Transverse colon (tissue), 3 donors: ENCODE data around the gene CCDC12.

Source experiments
- EP300 ChIP-seq: sonication (generic); formaldehyde crosslinking; IDR thresholded peaks from one replicate; pipeline ENCODE4 v1.6.1; 2017; ENCODE audit warnings: antibody characterized with exemption, low read depth
- TF ChIP-seq, protein P1 (sequence below), 5 experiments: fragments of 200-600 bp in 3 of 5; fragments of 450-650 bp in 2 of 5; sonication (generic) in 3 of 5; IDR thresholded peaks; 1 replicate in 2 of 5; 2 replicates in 3 of 5; pipeline ENCODE4 v1.5.1; 2016 to 2017; ENCODE audit warnings: antibody characterized with exemption in 5 of 5, inconsistent platforms in 3 of 5, mild to moderate bottlenecking in 2 of 5, moderate library complexity in 1 of 5

GRCh38 chr3:46987319-46987742 is 10.8 kb upstream of the CCDC12 start:
- TF ChIP-seq, protein P1, sequence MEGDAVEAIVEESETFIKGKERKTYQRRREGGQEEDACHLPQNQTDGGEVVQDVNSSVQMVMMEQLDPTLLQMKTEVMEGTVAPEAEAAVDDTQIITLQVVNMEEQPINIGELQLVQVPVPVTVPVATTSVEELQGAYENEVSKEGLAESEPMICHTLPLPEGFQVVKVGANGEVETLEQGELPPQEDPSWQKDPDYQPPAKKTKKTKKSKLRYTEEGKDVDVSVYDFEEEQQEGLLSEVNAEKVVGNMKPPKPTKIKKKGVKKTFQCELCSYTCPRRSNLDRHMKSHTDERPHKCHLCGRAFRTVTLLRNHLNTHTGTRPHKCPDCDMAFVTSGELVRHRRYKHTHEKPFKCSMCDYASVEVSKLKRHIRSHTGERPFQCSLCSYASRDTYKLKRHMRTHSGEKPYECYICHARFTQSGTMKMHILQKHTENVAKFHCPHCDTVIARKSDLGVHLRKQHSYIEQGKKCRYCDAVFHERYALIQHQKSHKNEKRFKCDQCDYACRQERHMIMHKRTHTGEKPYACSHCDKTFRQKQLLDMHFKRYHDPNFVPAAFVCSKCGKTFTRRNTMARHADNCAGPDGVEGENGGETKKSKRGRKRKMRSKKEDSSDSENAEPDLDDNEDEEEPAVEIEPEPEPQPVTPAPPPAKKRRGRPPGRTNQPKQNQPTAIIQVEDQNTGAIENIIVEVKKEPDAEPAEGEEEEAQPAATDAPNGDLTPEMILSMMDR (IDR thresholded peaks at IDR 0.05), result no peak
- TF ChIP-seq EP300, result no peak
